CD1c-positive myeloid dendritic cell (primary cell): ENCODE results near the gene TNNI3.
"Not testable (repeated sequence)": the region's sequence is repeated elsewhere in the genome, so short reads cannot be mapped to it uniquely, and the experiment has no call there.

Source experiments
- DNase-seq: peaks from one replicate; pipeline ENCODE4 v3.0.0-alpha.2; 2016; ENCODE audit errors: extremely low spot score

Gene TNNI3

DNA sequence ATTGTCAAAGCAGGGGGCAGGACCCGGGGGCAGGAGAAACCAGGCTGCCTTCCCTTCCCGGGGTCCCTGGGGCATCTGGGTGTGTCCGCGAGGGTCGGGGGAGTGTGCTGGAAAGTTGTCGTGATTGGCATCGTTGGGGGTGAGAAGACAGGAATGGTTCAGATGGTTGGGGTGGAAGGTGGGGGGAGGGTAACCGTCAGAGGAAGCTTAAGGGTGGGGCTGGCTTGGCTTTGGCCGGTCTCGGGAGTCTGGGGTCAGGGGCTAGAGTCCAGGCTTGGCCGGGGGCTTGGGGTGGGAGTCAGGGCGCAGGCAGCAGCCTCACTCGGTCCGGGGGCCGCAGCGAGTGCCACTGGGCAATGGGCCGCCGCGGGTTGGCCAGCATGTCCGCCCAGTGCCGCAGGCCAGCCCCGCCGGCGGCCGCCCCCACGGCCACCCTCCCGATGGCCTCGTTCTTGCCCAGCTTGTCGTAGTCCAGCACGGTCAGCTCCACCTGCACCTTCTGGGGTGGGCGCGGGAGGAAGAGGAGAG lies 15.7 kb upstream of the TNNI3 start:
- no peak for DNase-seq

DNA sequence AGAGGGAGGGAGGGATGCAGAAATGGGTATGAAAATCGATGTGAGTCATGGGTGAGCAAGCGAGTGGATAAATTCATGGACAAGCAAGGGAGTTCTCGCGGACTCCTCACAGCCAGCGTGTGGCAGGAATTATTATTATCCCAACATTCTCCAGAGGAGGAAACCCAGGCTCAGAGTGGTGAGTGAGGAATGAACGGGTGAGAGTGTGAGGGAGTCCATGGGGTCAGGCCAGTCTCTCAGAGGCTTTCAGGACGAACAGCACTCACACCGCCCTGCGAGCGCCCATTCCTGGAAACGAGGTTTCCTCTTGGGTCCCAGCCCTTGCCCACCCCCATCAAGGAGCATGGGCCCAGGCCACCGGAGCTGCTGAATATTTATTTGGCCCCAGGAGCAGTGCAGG lies 15.2 kb upstream of the TNNI3 start:
- DNase-seq, result no peak

DNA sequence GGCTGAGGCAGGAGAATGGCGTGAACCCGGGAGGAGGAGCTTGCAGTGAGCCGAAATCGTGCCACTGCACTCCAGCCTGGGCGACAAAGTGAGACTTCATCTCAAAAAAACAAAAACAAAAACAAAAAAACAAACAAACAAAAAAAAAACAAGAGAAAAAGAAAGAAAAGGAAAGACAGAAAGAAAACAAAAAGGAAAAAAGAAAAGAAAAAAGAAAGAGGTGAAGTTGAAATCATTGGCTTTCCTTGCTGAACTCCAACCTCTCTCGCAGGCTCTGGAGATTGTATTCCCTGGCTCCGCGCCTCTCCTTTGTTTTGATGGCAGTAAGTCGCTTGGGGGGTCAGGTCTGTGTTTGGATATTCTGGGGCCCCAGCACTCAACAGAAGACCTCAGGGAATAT lies 14.8 kb upstream of the TNNI3 start:
- DNase-seq, result not testable (repeated sequence)

DNA sequence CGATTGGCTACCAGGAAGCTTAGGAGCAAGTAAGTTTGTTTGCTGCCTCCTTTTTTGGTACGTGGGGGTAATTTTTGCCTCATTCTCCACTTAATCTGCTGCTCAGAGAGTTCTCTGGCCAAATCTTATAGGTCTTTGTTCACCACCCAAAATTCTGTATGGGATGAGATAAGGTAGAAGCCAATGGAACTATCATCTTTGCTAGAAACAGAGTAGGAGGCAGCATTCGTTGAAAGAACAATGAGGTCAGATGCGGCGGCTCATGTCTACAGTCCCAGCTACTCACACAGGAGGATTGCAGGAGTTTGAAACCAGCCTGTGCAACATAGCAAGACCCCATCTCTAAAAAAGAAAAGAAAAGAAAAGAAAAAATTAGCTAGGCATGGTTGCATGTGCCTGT lies 13.9 kb upstream of the TNNI3 start:
- no peak for DNase-seq

DNA sequence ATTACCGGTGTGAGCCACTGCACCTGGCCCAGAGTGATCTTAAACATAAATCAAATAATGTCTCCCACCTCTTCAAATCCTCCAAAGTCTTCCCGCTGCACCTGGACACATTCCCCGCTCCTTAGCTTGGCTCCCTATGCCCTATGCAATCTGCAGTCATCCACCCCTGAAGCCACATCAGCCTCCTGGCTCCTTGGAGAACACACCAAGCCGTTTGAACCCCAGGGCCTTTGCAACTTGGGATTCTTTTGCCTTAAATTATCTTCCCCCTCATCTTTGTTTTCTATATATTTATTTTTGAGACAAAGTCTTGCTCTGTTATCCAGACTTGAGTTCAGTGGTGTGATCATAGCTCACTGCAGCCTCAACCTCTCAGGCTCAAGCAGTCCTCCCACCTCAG lies 11.6 kb upstream of the TNNI3 start:
- no peak for DNase-seq

DNA sequence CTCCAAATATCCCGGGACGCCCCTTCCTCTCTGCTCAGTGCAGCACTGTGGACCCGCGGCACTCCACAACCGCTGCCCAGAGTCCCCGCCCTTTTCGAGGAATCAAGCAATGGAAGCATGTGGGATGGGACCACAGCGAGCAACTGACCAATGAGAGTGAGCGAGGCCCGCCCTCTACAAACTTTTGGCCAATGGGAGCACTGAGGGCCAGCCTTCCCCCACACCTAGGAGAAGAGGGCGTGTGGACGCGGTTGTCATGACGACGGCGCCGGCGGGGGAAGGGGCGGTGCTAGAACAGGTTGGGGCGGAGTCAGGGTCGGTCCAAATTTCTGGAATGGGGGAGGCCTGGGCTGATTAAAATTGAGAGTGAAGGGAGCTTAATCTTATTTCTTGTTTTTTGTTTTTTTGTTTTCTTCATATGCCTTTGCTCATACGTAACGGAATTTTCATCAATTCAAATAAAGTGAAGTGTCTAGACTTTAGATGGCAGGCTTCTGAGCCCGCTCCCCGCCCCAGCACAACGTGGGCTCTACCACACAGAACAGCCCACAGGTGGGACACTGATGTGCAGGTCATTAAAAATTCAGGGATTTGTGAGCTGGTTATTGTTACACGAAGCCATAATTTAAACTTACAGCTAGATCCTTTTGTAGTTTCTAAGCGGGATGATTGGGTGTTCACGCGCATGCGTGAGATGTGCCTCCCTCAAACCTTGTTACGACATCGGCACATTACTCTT lies 9.2 kb upstream of the TNNI3 start, which contains the start of gene DNAAF3:
DNAAF3 (minus strand) TSS at position 84 of the 739 bp plus-strand sequence. CDS start 200 bp downstream, outside the sequence.
- DNase-seq, result peak; percentile 86

DNA sequence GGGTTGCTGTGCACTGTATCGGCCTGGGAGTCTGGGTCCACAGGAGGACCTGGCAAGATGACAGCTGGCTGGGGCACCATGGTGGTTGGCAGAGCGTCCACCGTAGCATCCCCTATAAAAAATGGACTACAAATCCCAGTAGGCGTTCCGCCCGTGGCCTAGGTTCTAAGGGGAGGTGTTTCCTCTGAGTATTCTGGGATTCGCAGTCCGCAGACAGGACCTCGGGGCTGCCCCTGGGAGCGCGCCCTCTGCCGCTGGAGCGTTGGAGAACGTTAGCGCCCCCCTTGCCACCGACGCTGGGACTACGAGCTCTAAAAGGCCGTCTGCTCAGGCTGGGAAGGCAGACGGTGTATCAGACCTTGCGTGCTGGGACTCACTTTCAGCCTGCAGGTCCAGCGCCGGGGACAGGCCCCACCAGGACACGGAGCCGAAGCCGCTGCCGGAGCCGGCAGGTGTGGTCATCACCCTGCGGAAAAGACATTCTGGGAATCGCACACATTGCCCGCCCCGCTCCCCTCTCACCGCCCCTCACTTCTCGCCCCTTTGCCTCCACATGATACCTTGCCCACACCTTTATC lies 8.5 kb upstream of the TNNI3 start:
- peak; percentile 52 for DNase-seq

DNA sequence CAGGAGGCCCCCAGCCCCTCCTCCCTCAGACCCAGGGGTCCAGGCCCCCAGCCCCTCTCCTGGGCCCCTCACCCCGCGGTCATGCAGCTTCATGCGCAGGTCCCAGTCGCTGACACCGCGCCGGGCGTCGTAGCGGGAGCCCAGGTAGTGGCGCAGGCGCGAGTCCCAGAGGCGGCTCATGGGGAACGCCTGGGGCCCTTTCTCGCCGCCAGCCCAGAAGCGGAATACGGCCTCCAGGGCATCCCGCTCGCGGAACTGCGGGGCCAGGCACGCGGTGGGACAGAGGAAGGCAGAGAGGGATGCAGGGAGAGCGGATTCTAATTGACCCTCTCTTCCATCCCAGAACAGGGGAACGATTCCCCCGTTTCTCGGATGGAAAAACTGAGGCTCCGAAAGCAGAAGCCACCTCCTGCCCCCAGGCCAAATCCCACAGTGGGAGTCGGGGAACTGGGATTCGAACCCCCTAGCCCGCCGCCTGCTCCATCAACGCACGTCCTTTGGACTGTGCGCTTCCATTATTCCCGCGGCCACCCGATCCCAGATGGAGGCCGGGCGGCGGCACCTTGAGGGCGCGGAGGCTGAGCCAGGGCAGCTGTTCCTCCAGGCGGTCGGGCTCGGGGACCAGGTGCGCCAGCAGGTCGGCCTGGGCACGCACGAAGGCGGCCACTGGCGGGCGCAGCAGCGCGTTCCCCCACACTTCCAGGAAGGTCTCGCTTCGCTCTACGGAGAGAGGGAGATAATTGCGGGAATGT lies 4.2 kb upstream of the TNNI3 start:
- DNase-seq, result no peak

DNA sequence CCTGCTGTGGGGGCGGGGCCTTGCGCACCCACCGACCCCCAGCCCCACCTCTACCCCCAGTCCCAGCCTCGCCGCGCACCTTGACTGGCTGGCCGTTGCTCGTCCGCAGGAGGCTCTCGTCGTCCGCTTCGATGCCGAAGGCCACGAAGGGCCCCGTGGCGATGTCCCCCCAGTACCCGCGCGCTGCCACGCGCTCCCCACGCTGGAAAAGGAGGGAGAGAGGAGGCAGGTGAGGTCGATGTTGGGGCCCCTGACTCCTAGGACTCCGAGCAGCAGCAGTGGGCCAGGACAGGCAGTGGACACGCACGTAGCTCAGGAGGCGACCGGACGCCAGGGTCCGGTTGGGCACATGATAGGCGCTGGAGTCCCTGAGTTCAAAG lies 3.4 kb upstream of the TNNI3 start:
- no peak for DNase-seq

DNA sequence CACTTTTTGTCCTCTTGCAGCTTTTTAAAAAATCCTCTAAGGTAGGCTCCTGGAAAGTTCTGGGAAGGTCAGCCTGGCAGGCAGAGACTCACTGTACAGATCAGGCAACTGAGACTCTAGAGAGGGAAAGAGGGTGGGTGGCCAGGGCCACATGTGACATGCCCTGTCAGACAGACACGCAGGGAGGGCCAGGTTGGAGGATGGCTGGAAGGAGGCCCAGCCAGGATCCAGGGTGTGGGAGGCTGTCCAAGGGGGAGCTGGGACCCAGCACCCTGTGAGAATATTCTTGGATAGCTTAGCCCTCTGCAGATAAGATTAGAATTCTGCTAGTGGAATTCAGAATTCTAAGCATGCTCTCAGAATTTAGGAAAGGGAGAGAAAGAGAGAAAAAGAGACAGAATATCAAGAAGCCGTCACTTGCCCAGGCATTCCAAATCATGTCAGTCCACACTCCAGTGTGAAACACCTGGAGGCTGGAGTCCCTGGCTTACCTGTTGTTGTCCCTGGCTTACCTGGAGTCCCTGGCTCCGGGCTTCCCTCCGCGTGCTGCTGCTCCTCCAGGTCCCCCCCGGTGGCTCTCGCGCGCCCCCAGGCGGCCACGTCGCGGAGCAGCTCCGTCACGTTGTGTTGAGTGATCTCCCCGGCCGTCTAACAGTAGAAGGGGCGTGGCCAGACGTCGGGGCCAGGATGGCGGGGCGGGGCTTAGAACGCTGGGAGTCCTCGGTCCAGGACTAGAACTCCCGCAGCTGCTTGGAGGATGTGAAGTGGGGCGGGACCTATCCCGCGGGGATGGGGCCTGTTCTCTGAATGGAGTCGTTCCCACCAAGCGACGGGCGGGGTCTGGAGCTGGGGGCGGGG lies 2.8 kb upstream of the TNNI3 start:
- DNase-seq, result peak; percentile 94

DNA sequence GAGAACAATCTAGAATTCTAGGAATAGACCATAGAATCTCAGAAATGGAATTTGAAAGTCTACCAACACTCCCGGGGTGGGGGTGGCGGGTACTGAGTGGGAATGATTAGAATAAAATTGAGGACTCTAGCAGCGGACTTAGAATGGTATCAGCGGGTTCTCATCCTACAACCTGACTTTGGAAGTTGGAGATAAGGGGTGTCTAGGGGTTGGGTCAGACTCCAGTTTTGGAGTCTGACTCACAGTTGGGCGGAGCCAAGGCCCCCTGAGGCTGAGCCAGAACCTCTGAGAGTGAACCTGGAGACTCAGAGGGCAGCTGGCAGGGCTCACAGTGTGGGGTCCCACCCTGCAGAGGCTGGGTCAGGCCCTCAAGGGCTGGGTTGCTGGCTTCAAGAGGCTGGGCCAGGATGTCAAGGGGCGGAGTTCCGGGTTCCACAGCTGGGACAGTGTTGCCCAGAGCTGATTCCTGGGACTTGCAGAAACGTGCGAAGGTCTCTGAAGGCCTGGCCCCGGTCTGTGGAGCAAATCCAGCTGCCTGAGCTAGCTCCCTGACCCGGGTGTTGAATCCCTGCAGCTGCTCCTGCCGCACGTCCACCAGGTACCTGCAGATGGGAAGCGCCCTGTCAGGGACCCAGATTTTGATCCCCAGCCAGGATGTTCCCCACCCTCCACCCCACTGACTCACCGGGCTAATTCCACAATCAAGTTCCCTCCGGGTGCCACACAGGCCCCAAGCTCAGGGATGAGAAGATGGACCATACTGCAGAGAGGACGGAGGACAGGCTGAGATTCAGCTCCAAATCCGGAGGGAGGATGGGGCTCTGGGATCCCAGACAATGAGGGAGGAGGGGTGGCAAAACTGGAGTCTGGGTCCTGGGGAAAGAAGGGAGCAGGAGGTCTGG lies 1.6 kb upstream of the TNNI3 start:
- DNase-seq, result no peak

DNA sequence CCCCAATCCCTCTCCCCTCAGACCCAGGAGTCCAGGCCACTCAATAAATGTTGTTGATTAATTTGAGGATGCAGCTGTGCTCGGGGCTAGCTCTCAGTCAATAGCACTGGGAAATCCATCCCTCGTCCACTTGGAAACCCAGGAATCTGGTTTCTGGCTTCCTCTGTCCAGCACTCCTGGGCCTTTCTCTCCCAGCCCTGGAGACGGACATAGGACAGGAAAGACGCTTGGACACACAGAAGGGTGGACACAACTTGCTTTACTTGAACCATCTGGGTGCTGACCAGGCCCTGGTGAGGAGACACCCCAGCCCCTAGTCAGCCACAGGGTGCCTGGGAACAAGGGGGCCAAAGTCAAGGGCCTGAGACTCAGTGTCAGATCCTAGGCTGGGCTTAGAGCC lies 891 bp upstream of the TNNI3 start:
- no peak for DNase-seq

DNA sequence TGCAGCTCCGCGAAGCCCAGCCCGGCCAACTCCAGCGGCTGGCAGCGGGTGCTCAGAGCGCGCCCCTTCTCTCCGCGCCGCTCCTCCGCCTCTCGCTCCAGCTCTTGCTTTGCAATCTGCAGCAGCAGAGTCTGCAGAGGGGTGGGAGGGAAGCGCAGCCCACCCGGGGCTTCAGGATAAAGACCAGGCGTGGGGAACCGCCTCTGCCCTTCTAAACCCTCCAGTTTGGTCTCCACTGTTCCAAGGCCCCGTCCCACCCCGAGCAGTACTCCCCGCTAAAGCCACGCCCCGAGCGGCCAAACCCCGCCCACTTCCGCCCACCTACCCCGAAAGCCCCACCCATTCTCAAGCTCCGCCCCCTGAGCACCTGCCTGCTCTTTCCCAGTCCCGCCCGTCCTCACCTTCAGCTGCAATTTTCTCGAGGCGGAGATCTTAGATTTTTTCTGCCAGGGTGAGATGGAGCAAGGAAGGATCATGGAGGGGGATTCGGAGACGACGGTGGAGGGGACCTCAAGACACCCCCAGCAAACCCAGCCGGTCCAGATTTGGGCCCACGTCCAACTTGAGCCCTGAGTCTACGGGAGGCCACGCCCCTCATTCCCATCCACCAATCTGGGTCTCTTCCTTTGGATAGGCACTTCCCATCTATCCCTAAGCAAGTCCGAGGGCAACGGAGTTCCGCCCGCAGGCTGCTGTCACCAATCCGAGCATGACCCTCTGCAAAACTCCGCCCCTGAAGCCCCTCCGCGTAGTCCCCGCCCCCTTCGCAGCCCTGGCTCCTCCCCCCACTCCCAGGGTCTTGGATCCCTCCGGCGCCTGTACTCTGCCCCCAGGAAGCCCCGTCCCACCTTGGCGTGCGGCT lies 1.1 kb downstream of the TNNI3 start:
- no peak for DNase-seq

DNA sequence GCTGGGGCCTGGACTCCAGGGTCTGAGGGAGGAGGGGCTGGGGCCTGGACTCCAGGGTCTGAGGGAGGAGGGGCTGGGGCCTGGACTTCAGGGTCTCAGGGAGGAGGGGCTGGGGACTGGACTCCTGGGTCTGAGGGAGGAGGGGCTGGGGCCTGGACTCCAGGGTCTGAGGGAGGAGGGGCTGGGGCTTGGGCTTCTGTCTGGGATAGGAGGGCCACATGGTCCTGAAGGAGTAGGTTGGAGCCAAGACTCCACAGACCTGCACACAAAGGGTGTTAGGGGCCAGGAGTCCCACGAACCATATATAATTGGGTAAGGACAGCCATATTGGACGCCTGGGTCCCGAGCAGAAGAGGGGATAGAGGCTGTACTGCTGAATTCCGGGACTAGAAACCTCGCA lies 1.7 kb downstream of the TNNI3 start:
- DNase-seq, result not testable (repeated sequence)

DNA sequence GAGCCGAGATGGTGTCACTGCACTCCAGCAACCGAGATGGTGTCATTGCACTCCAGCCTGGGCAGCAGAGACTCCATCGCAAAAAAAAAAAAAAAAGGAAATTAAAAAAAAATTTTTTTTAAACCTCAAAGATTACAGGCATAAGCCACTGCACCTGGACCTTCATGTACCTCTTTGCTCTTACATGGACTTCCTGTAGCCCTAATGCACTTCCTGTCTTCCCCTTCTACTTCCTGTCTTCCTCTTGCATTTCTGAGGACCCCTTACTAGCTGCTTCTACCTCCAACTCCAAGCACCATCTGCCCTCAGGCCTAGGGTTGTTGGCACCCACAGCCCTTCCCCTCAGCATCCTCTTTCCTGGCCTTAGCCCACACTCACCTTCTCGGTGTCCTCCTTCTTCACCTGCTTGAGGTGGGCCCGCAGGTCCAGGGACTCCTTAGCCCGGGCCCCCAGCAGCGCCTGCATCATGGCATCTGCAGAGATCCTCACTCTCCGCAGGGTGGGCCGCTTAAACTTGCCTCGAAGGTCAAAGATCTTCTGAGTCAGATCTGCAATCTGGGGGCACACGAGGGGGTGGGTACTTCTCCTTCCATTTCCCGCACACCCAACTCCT lies 3.8 kb downstream of the TNNI3 start:
- DNase-seq, result no peak

DNA sequence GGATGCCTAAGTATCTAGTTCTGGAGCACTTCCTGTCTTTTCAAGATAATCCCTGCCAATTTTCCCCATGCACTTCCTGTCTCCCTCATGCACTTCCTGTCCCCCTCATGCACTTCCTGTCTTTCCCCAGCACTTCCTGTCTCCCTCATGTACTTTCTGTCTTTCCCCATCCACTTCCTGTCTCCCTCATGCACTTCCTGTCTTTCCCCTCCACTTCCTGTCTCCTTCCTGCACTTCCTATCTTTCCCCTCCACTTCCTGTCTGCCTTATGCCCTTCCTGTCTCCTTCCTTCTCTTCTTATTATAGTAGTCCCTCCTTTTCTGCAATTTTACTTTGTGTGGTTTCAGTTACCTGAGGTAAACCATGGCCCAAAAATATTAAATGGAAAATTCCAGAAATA lies 5.5 kb downstream of the TNNI3 start:
- no peak for DNase-seq

DNA sequence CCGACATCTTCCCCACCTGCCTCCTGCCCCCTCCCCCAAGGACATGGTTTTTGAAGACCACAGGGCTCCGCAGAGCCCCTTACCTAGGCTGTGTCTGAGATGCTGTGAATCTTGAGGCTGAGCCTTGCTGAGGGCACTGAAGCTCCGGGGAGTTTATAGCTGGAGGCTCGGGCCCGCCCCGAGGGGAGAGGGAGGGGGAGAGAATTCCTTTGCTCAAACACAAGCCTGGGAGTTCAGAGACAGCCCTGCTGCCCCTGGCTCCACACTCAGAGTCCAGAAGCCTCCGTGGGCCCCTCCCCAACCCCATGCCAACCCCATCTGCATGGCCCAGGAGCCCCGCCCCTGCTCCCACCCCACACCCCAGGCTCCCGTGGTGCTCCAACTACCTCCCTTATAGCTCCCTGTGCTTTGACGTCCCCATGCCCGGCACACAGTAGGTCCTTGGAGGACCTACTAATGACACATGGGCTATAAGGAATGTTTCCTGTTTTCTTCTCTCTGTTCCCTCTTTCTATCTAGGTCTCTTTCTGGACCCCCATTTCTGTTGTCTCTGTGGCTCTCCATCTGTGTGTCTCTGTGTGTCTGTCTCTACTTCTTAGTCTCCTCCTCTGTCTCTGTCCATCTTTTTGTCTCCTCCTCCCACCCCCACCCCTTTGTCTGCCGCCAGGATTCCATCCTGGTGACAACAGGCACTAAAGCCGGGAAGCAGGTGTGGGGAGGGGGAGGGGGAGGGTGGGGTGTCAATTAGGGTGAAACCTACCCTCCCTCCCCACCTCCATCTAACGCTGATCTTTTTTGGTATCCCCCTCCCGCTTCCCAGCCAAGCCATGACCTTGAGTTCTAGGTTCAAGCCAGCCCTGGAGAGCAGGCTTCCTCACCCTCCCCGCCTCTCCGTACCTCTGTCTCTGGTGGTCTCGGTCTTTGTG lies 8.2 kb downstream of the TNNI3 start, which contains the start of gene TNNT1:
TNNT1 (minus strand) TSS at position 129 of the 926 bp plus-strand sequence. CDS start 2,049 bp downstream, outside the sequence.
- DNase-seq, result no peak
